CD4-positive, alpha-beta T cell (primary cell): ENCODE measurements around the gene ZNF827. TPM values are rescaled to one million over a fixed set of nuclear protein-coding genes. Genes with fewer than 3 reads are reported as not detected.

Source experiments
- ATAC-seq: fragments of 200-7000 bp; cut with Tn5 transposase; one replicate; pipeline ENCODE4 v1.10.0; 2022; ENCODE audit warnings: mild to moderate bottlenecking; ENCODE audit not compliant: poor library complexity
- CTCF ChIA-PET: fragments of 350-600 bp; sonication (Branson Sonifier 250); formaldehyde crosslinking; loops from one replicate; lab custom pipeline; 2021; ENCODE audit warnings: antibody characterized with exemption, inconsistent platforms; lab: Charles Lee
- POLR2A ChIA-PET: fragments of 350-600 bp; sonication (Branson Sonifier 250); formaldehyde crosslinking; loops from one replicate; lab custom pipeline; 2021; ENCODE audit warnings: antibody characterized with exemption, inconsistent platforms; lab: Charles Lee
- DNase-seq, 14 experiments: peaks; one replicate each; pipeline ENCODE4 v3.0.0-alpha.2; 2013 to 2020; ENCODE audit warnings: mixed read lengths in 2 of 14
- H3K27ac ChIP-seq, 2 donors: one replicate each; pipeline versions ENCODE4 v1.5.1 to v1.7.0; 2013; ENCODE audit warnings: low read length in 2 of 2, low read depth in 1 of 2, mild to moderate bottlenecking in 1 of 2
- H3K27me3 ChIP-seq, 2 experiments: 1 replicate in 1 of 2; 2 replicates in 1 of 2; pipeline versions ENCODE4 v1.6.1 to v1.7.0; 2013; ENCODE audit warnings: low read length in 2 of 2, control low read depth in 1 of 2, mild to moderate bottlenecking in 1 of 2, moderate library complexity in 1 of 2; ENCODE audit not compliant: insufficient read depth in 2 of 2, control insufficient read depth in 1 of 2
- H3K36me3 ChIP-seq: one replicate; pipeline ENCODE4 v1.6.1; 2013; ENCODE audit warnings: low read length, control low read depth; ENCODE audit not compliant: insufficient read depth
- H3K4me1 ChIP-seq: one replicate; pipeline ENCODE4 v1.6.1; 2013; ENCODE audit warnings: low read length, control low read depth; ENCODE audit not compliant: insufficient read depth
- H3K4me3 ChIP-seq: one replicate; pipeline ENCODE4 v1.5.1; 2013; ENCODE audit warnings: mild to moderate bottlenecking, low read length, moderate library complexity
- H3K9me3 ChIP-seq, 2 experiments: 1 replicate in 1 of 2; 2 replicates in 1 of 2; pipeline versions ENCODE4 v1.6.1 to v1.7.0; 2013; ENCODE audit warnings: low read length in 2 of 2, mild to moderate bottlenecking in 2 of 2, control low read depth in 1 of 2, moderate library complexity in 1 of 2; ENCODE audit not compliant: control insufficient read depth in 1 of 2, insufficient read depth in 1 of 2
- H3K27ac Mint-ChIP-seq: one replicate; pipeline ENCODE4 v1.8.0; 2020; ENCODE audit warnings: mixed read lengths
- H3K27me3 Mint-ChIP-seq: one replicate; pipeline ENCODE4 v1.8.0; 2021; ENCODE audit warnings: mixed read lengths
- H3K36me3 Mint-ChIP-seq: one replicate; pipeline ENCODE4 v1.8.0; 2021; ENCODE audit warnings: low read depth, mixed read lengths
- H3K4me1 Mint-ChIP-seq: one replicate; pipeline ENCODE4 v1.8.0; 2021; ENCODE audit warnings: low read depth, mixed read lengths
- H3K4me3 Mint-ChIP-seq: one replicate; pipeline ENCODE4 v1.8.0; 2020; ENCODE audit warnings: mild to moderate bottlenecking, mixed read lengths
- H3K9me3 Mint-ChIP-seq: one replicate; pipeline ENCODE4 v1.8.0; 2020; ENCODE audit warnings: mixed read lengths
- intact Hi-C, 2 experiments: fragments of 100-400 bp; cut with DNase I in 1 of 2; cut with micrococcal nuclease in 1 of 2; formaldehyde crosslinking; loops; one replicate each; pipeline versions ENCODE4 v1.15.1 to v1.9.0; 2023 to 2025; cut with DNase I, micrococcal nuclease
- total RNA-seq, 174 experiments: library from RNA in 2 of 174; stranded (reverse) in 2 of 174; gene quantifications; one replicate each; pipeline ENCODE4 v1.2.3 and lab custom pipeline; 2021 to 2026
- TF ChIP-seq, protein P1 (sequence below): fragments of 200-600 bp; IDR thresholded peaks from one replicate; pipeline ENCODE4 v1.8.0; 2022; ENCODE audit warnings: antibody characterized with exemption, mild to moderate bottlenecking

ZNF827 gene
- total RNA-seq, 2 experiments from 2014 or later, result 13.7 to 14.3 TPM

DNA sequence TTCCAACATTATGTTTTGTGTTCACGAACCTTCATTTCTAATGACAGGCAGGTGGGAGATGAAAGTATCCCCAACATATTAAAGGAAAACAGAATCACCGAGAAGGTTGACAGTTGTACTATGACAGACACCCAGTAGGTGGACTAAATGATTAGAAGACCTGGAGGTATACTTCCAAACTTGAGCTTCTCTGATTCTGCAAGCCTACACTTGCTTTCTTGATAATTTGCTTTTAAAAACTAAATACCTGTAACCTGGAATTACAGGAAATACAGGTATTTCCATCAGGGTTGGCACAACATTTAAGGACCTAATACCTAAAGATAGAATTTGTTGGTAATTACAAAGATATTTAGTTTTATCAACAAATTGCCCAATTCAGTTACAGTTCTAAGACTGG lies 215.3 kb downstream of the ZNF827 start:
- DNase-seq, result no peak
- Mint-ChIP-seq H3K27ac (no peak overlapping the region), H3K4me3 (no peak overlapping the region), H3K4me1 (peaks cover 6% of the 10 kb centered on the region), H3K27me3 (peaks cover 17% of the 10 kb centered on the region), H3K9me3 (no peaks in the 10 kb centered on the region), H3K36me3 (no peaks in the 10 kb centered on the region)
- H3K27ac ChIP-seq, result no peak overlapping the region
- no peaks in the 10 kb centered on the region for H3K27me3 ChIP-seq
- ATAC-seq, result no peak
- intact Hi-C loops, result no loop called here
- no peak overlapping the region for H3K4me3 ChIP-seq
- TF ChIP-seq, protein P1, sequence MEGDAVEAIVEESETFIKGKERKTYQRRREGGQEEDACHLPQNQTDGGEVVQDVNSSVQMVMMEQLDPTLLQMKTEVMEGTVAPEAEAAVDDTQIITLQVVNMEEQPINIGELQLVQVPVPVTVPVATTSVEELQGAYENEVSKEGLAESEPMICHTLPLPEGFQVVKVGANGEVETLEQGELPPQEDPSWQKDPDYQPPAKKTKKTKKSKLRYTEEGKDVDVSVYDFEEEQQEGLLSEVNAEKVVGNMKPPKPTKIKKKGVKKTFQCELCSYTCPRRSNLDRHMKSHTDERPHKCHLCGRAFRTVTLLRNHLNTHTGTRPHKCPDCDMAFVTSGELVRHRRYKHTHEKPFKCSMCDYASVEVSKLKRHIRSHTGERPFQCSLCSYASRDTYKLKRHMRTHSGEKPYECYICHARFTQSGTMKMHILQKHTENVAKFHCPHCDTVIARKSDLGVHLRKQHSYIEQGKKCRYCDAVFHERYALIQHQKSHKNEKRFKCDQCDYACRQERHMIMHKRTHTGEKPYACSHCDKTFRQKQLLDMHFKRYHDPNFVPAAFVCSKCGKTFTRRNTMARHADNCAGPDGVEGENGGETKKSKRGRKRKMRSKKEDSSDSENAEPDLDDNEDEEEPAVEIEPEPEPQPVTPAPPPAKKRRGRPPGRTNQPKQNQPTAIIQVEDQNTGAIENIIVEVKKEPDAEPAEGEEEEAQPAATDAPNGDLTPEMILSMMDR, result no peak
- ChIA-PET POLR2A (no interaction called here), CTCF (no interaction called here)
- H3K36me3 ChIP-seq, result no peaks in the 10 kb centered on the region
- H3K9me3 ChIP-seq, result no peaks in the 10 kb centered on the region
- H3K4me1 ChIP-seq, result peaks cover 5% of the 10 kb centered on the region

DNA sequence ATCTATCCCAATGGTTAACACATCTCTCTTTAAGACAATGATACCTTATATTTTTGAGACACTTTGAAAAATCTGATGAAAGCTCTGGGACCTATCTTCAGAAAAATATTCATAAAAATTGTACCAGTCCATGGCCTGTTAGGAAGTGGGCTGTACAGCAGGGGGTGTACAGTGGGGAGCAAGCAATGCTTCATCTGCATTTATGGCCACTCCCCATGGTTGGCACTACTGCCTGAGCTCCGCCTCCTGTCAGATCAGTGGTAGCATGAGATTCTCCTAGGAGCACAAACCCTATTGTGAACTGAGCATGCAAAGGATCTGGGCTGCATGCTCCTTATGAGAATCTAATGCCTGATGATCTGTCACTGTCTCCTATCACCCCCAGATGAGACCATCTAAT lies 216.1 kb downstream of the ZNF827 start:
- TF ChIP-seq, protein P1, result no peak
- DNase-seq (no peak), ATAC-seq (peak; percentile 43)
- H3K9me3 ChIP-seq, result no peaks in the 10 kb centered on the region
- CTCF ChIA-PET, result no interaction called here
- Mint-ChIP-seq H3K9me3 (no peaks in the 10 kb centered on the region), H3K4me1 (peaks cover 6% of the 10 kb centered on the region), H3K36me3 (no peaks in the 10 kb centered on the region), H3K27ac (no peak overlapping the region), H3K4me3 (no peak overlapping the region), H3K27me3 (peaks cover 25% of the 10 kb centered on the region)
- H3K4me3 ChIP-seq, result no peak overlapping the region
- no peaks in the 10 kb centered on the region for H3K36me3 ChIP-seq
- intact Hi-C loops, result no loop called here
- H3K27me3 ChIP-seq, result no peaks in the 10 kb centered on the region
- POLR2A ChIA-PET, result no interaction called here
- H3K27ac ChIP-seq, result no peak overlapping the region
- H3K4me1 ChIP-seq, result peaks cover 5% of the 10 kb centered on the region

DNA sequence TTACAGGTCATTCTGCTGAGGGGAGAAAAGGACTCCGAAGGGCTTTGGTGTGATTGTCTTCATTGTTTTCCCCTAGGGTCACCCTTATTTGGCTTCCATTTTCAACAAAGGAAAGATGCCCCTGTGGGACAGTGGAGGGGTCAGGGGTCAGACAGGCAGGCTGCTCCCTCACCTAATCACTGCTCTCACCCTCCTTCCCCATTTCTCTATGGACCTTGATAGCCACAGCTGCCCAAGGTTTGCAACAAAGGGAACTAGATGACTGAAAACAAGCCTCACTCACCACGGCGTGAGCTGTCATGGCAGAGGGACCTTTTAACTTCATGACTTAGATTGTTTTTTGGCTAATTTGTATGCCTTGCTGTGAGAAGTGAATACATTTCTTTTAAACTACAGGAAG lies 218.0 kb downstream of the ZNF827 start:
- no peak overlapping the region for H3K27ac Mint-ChIP-seq
- no peak overlapping the region for H3K4me3 Mint-ChIP-seq
- intact Hi-C loops, result no loop called here
- ATAC-seq (no peak), DNase-seq (no peak)
- Histone ChIP-seq H3K27ac (no peak overlapping the region), H3K27me3 (peaks cover 0 to 4% of the 10 kb centered on the region in 2 experiments), H3K9me3 (no peaks in the 10 kb centered on the region), H3K4me1 (peaks cover 5% of the 10 kb centered on the region), H3K4me3 (no peak overlapping the region), H3K36me3 (no peaks in the 10 kb centered on the region)
- TF ChIP-seq, protein P1, result no peak
- no peaks in the 10 kb centered on the region for H3K36me3 Mint-ChIP-seq
- ChIA-PET POLR2A (no interaction called here), CTCF (no interaction called here)
- H3K27me3 Mint-ChIP-seq, result peaks cover 29% of the 10 kb centered on the region
- no peaks in the 10 kb centered on the region for H3K9me3 Mint-ChIP-seq
- peaks cover 6% of the 10 kb centered on the region for H3K4me1 Mint-ChIP-seq
